HepG2 (cell line): ENCODE measurements around the gene IFT88. TPM values are rescaled to one million over a fixed set of nuclear protein-coding genes. Genes with fewer than 3 reads are reported as not detected.

Experiments used
- CCDC6 ChIP-seq: sonication (generic); formaldehyde crosslinking; IDR thresholded peaks from 2 replicates; pipeline ENCODE4 v1.8.1; 2022; ENCODE audit warnings: mild to moderate bottlenecking, missing genetic modification reagents, moderate library complexity
- CENPT ChIP-seq: sonication (generic); formaldehyde crosslinking; IDR thresholded peaks from 2 replicates; pipeline ENCODE4 v1.8.0; 2022; ENCODE audit warnings: low read depth, mild to moderate bottlenecking, moderate library complexity, missing genetic modification reagents
- FOXJ3 ChIP-seq: sonication (generic); formaldehyde crosslinking; IDR thresholded peaks from 2 replicates; pipeline ENCODE4 v1.4.0; 2020; ENCODE audit warnings: missing genetic modification reagents, mild to moderate bottlenecking, borderline replicate concordance
- HHEX ChIP-seq: IDR thresholded peaks from 2 replicates; pipeline ENCODE4 v1.6.1; 2016; ENCODE audit warnings: control low read depth
- KLF12 ChIP-seq: sonication (generic); formaldehyde crosslinking; IDR thresholded peaks from 2 replicates; pipeline ENCODE4 v1.4.0; 2020; ENCODE audit warnings: missing genetic modification reagents, borderline replicate concordance
- MATR3 ChIP-seq: sonication (generic); formaldehyde crosslinking; IDR thresholded peaks from 2 replicates; pipeline ENCODE4 v1.4.0; 2020; ENCODE audit warnings: missing genetic modification reagents
- NCOA2 ChIP-seq: sonication (generic); formaldehyde crosslinking; IDR thresholded peaks from 2 replicates; pipeline ENCODE4 v1.8.0; 2022; ENCODE audit warnings: inconsistent platforms
- PAXIP1 ChIP-seq: sonication (generic); formaldehyde crosslinking; conservative IDR thresholded peaks from 2 replicates; pipeline ENCODE4 v1.4.0; 2020; ENCODE audit warnings: mild to moderate bottlenecking, missing genetic modification reagents, moderate library complexity
- PBX2 ChIP-seq: IDR thresholded peaks from 2 replicates; pipeline ENCODE4 v1.6.1; 2016; ENCODE audit warnings: control low read depth
- POLR2AphosphoS5 ChIP-seq: IDR thresholded peaks from 2 replicates; pipeline ENCODE4 v1.6.1; 2012; ENCODE audit warnings: low read depth, low read length
- SMARCE1 ChIP-seq: fragments of 450-650 bp; IDR thresholded peaks from 2 replicates; pipeline ENCODE4 v1.6.1; 2017; ENCODE audit warnings: borderline replicate concordance
- SOX13 ChIP-seq, 3 experiments: fragments of 450-650 bp in 1 of 3; sonication (generic) in 1 of 3; formaldehyde crosslinking in 1 of 3; IDR thresholded peaks in 2 of 3; conservative IDR thresholded peaks in 1 of 3; 2 replicates each; pipeline versions ENCODE4 v1.5.0 to v1.6.1; 2016 to 2020; ENCODE audit warnings: antibody characterized with exemption in 1 of 3, mild to moderate bottlenecking in 1 of 3, missing compliant biosample characterization in 1 of 3, missing genetic modification reagents in 1 of 3, moderate library complexity in 1 of 3
- ZBTB7A ChIP-seq: sonication (generic); formaldehyde crosslinking; IDR thresholded peaks from 2 replicates; pipeline ENCODE4 v1.8.0; 2022; ENCODE audit warnings: mild to moderate bottlenecking, missing genetic modification reagents
- ZNF414 ChIP-seq: sonication (generic); formaldehyde crosslinking; IDR thresholded peaks from 2 replicates; pipeline ENCODE4 v1.5.0; 2020; ENCODE audit warnings: missing genetic modification reagents
- ZNF800 ChIP-seq: sonication (generic); formaldehyde crosslinking; IDR thresholded peaks from 2 replicates; pipeline ENCODE4 v1.4.0; 2020; ENCODE audit warnings: missing genetic modification reagents
- polyA plus RNA-seq, 8 experiments: library from polyadenylated mRNA; depleted of rRNA in 3 of 8; stranded (reverse) in 7 of 8; unstranded in 1 of 8; fragments of >200 nt; fragmentation: Illumina TruSeq in 4 of 8; extraction: Trizol in 4 of 8; gene quantifications; 2 replicates each; pipeline versions ENCODE4 v1.2.1 to v1.2.3, GENCODE V29; 2011 to 2016; ENCODE audit warnings: low read depth in 4 of 8, missing spikeins in 1 of 8, mixed read lengths in 1 of 8; ENCODE audit not compliant: insufficient read depth in 1 of 8
- total RNA-seq, 5 experiments: library from RNA; depleted of rRNA; stranded (reverse); fragments of >200 nt; fragmentation: Illumina TruSeq; extraction: Trizol; gene quantifications; 2 replicates each; pipeline ENCODE4 v1.2.3, GENCODE V29; 2016; ENCODE audit warnings: low read depth in 1 of 5
- TF ChIP-seq, protein P1 (sequence below): sonication (generic); formaldehyde crosslinking; IDR thresholded peaks from 2 replicates; pipeline ENCODE4 v1.5.1; 2020; ENCODE audit warnings: mild to moderate bottlenecking, missing genetic modification reagents, borderline replicate concordance

The IFT88 gene
- total and polyA plus RNA-seq, 2 of the 13 experiments (the other 11 are each of a cell fraction or from before 2014, with no cell fraction given), result 8.4 to 19.9 TPM

DNA sequence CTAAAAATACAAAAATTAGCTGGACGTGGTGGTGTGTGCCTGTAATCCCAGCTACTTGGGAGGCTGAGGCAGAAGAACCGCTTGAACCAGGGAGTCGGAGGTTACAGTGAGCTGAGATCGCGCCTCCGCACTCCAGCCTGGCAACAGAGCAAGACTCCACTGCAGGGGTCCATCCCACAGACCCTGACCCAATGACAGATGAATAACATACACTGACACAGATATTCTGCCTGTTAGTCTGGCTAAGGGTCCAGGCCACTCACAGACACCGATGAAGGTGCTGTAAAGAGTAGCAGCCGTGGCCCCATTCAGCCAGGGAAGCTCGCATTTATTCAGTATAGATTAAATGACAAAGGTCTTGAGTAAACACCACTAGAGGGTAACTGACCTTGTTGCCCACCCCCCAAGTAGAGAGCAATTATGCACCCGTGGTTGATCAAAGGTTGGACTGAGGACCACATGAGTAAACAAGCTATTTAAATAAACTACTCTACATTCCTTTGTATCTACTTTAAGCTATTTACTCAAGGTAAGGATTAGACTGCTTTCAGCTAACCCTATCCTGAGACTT lies 32.8 kb upstream of the IFT88 start (continued):
- no peak for TF ChIP-seq CCDC6 (CRISPR knock-in tag)
- no peak for TF ChIP-seq ZNF800 (CRISPR knock-in tag)
- TF ChIP-seq, protein P1, sequence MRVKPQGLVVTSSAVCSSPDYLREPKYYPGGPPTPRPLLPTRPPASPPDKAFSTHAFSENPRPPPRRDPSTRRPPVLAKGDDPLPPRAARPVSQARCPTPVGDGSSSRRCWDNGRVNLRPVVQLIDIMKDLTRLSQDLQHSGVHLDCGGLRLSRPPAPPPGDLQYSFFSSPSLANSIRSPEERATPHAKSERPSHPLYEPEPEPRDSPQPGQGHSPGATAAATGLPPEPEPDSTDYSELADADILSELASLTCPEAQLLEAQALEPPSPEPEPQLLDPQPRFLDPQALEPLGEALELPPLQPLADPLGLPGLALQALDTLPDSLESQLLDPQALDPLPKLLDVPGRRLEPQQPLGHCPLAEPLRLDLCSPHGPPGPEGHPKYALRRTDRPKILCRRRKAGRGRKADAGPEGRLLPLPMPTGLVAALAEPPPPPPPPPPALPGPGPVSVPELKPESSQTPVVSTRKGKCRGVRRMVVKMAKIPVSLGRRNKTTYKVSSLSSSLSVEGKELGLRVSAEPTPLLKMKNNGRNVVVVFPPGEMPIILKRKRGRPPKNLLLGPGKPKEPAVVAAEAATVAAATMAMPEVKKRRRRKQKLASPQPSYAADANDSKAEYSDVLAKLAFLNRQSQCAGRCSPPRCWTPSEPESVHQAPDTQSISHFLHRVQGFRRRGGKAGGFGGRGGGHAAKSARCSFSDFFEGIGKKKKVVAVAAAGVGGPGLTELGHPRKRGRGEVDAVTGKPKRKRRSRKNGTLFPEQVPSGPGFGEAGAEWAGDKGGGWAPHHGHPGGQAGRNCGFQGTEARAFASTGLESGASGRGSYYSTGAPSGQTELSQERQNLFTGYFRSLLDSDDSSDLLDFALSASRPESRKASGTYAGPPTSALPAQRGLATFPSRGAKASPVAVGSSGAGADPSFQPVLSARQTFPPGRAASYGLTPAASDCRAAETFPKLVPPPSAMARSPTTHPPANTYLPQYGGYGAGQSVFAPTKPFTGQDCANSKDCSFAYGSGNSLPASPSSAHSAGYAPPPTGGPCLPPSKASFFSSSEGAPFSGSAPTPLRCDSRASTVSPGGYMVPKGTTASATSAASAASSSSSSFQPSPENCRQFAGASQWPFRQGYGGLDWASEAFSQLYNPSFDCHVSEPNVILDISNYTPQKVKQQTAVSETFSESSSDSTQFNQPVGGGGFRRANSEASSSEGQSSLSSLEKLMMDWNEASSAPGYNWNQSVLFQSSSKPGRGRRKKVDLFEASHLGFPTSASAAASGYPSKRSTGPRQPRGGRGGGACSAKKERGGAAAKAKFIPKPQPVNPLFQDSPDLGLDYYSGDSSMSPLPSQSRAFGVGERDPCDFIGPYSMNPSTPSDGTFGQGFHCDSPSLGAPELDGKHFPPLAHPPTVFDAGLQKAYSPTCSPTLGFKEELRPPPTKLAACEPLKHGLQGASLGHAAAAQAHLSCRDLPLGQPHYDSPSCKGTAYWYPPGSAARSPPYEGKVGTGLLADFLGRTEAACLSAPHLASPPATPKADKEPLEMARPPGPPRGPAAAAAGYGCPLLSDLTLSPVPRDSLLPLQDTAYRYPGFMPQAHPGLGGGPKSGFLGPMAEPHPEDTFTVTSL (CRISPR knock-in tag), result peak; percentile 43; the same call in 1 of the 2 replicates
- TF ChIP-seq ZNF414, result no peak
- TF ChIP-seq PBX2, result no peak
- TF ChIP-seq FOXJ3 (CRISPR knock-in tag), result peak; percentile 72; the same call in 1 of the 2 replicates
- no peak for TF ChIP-seq CENPT (CRISPR knock-in tag)
- peak; percentile 76 for TF ChIP-seq PAXIP1 (CRISPR knock-in tag)
- TF ChIP-seq MATR3 (CRISPR knock-in tag), result no peak
- TF ChIP-seq ZBTB7A (CRISPR knock-in tag), result peak; percentile 62; the same call in 1 of the 2 replicates
- TF ChIP-seq POLR2AphosphoS5, result no peak
- no peak for TF ChIP-seq KLF12 (CRISPR knock-in tag)
- TF ChIP-seq SOX13 (IDR thresholded peaks at IDR 0.05), result 0 out of 2 replicates have a peak, but pooled peaks have one; percentile 32
- peak in 1 of 2 experiments; percentile 73; a peak in 2 of 4 replicates for TF ChIP-seq SOX13 (CRISPR knock-in tag; conservative IDR thresholded peaks at IDR 0.05 in 1 of 2, IDR thresholded peaks at IDR 0.05 in 1 of 2)
- TF ChIP-seq HHEX (CRISPR knock-in tag), result peak; percentile 67
- no peak for TF ChIP-seq SMARCE1
- 0 out of 2 replicates have a peak, but pooled peaks have one; percentile 39 for TF ChIP-seq NCOA2 (CRISPR knock-in tag)
